GM11168 (cell line): ENCODE measurements around the gene LIG1.
"Not testable (repeated sequence)": the region's sequence is repeated elsewhere in the genome, so short reads cannot be mapped to it uniquely, and the experiment has no call there.

ENCODE experiments used
- in situ Hi-C: fragments of 300-500 bp; cut with MboI; formaldehyde crosslinking; loops from one replicate; pipeline ENCODE4 v1.12.0; 2022; ENCODE audit warnings: low sequenced_read_pairs; ENCODE audit not compliant: unreplicated experiment

LIG1 gene

GRCh38 chr19:48090281-48090802 is 79.8 kb downstream of the LIG1 start:
- in situ Hi-C loops, result no loop called here

DNA sequence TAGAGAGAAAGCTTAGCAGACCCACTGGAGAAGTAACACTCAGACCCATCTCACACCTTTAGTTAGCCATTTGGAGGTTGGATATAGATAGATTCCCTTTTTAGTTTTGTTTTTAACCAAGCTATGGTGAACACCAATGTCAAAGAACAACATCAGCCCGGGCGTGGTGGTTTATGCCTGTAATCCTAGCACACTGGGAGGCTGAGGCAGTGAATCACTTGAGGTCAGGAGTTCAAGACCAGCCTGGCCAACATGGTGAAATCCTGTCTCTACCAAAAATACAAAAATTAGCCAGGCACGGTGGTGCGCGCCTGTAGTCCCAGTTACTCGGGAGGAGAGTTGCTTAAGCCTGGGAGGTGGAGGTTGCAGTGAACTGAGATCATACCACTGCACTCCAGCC is 81.2 kb downstream of the LIG1 start:
- in situ Hi-C loops, result not testable (repeated sequence)

GRCh38 chr19:48085904-48086864 is 84.0 kb downstream of the LIG1 start:
- in situ Hi-C loops, result no loop called here

DNA sequence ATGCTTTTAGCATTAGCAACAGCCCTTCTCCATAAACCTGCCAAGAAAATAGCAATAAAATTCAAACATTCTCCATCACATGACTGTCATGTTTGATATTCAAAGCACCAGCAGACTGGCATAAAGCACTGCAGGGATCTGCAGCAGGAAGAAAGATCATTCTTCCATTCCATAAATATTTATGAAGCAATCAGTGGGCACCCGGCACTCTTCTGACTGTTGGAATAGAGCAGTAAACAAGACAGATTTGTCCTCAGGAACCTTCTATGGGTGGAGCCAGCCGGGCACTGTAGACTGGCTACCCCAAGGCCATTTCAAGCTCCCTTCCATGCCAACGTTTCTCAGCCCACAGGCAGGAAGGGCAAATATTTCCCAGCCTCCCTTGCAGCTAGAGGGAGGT is 85.1 kb downstream of the LIG1 start:
- in situ Hi-C loops, result no loop called here

- in situ Hi-C loops, result no loop called here
Observed at GRCh38 chr19:48081106-48081505, 89.0 kb downstream of the LIG1 start.

GRCh38 chr19:48070177-48070769 is 99.9 kb downstream of the LIG1 start:
- in situ Hi-C loops, result not testable (repeated sequence)

DNA sequence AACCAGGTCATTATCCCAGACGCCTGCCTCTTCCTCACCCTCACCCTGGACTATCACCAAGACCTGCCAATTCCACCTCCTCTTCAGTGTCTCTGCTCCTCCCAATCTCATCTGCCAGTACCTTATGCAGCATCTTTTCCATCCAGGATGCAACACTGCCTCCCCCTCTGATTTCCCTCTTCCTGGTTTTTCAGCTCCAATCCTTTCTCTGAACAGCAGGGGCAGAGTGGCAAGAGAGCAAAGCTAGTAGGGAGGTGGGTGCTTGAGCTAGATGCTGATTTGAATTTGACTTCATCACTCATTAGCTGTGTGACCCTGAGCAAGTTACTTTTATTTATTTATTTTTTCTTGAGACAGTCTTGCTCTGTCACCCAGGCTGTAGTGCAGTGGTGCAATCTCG is 100.7 kb downstream of the LIG1 start:
- in situ Hi-C loops, result no loop called here
